ENCODE results near the gene LGR6. TPM values are rescaled to one million over a fixed set of nuclear protein-coding genes. Genes with fewer than 3 reads are reported as not detected.
"Not testable (repeated sequence)": the region's sequence is repeated elsewhere in the genome, so short reads cannot be mapped to it uniquely, and the experiment has no call there.

Gene LGR6
- polyA plus RNA-seq (2013), result 0.04 and 0.10 TPM in 2 replicates

- no peak within 1 kb of the TSS for H3K4me2 ChIP-seq (ENCODE audit: low read length)
- H2BK120ac ChIP-seq (ENCODE audit: insufficient read depth, low read length, poor library complexity), result no peak within 1 kb of the TSS
- H3K27ac ChIP-seq (ENCODE audit: low read depth, low read length), result no peak within 1 kb of the TSS
- H3K9me3 ChIP-seq (ENCODE audit: insufficient read depth, low read depth, low read length), result no peaks in the 10 kb centered on the region
- no CpG with 5 or more reads among the region's 61 CpGs for WGBS (ENCODE audit: extremely low coverage, insufficient coverage, insufficient read length)
- no peak within 1 kb of the TSS for H3K18ac ChIP-seq (ENCODE audit: low read length)
- no peak within 1 kb of the TSS for H3K14ac ChIP-seq (ENCODE audit: low read length)
- no peak within 1 kb of the TSS for H3K9ac ChIP-seq (ENCODE audit: low read length)
- H2BK5ac ChIP-seq (ENCODE audit: low read depth, low read length, poor library complexity), result no peak within 1 kb of the TSS
- H3K79me2 ChIP-seq (ENCODE audit: control insufficient read depth, insufficient read depth, low read length, poor library complexity), result no peaks in the 10 kb centered on the region
- no peaks in the 10 kb centered on the region for H3K4me1 ChIP-seq (ENCODE audit: control insufficient read depth in 1 of 2, insufficient read depth in 2 of 2, low read length in 2 of 2)
- no peaks in the 10 kb centered on the region for H3K36me3 ChIP-seq (ENCODE audit: control insufficient read depth in 1 of 2, insufficient read depth in 2 of 2, low read length in 2 of 2)
- no peak within 1 kb of the TSS for H4K8ac ChIP-seq (ENCODE audit: low read depth, low read length)
- H4K91ac ChIP-seq (ENCODE audit: low read depth, low read length), result no peak within 1 kb of the TSS
- H2AK5ac ChIP-seq (ENCODE audit: low read length), result no peak within 1 kb of the TSS
- H3K23ac ChIP-seq (ENCODE audit: low read length), result no peak within 1 kb of the TSS
- no peak within 1 kb of the TSS for H2BK12ac ChIP-seq (ENCODE audit: low read length)
- no peak within 1 kb of the TSS for H3K4me3 ChIP-seq (ENCODE audit: low read depth, low read length)
- H3K27me3 ChIP-seq (ENCODE audit: insufficient read depth, low read length), result peaks cover 24% of the 10 kb centered on the region
- no peak within 1 kb of the TSS for H4K12ac ChIP-seq (ENCODE audit: low read depth, low read length)
- H3K79me1 ChIP-seq (ENCODE audit: low read length), result no peaks in the 10 kb centered on the region
- no peak for DNase-seq
- no peak within 1 kb of the TSS for H3K4ac ChIP-seq (ENCODE audit: low read depth, low read length)
- no peak within 1 kb of the TSS for H2AFZ ChIP-seq (ENCODE audit: insufficient read depth, low read length, poor library complexity)
These were observed at the start of gene LGR6 for GRCh38 chr1:202193614-202194327. Gene LGR6 (plus strand): TSS chr1:202193799. CDS start chr1:202193990, 191 bp downstream.

GRCh38 chr1:202144402-202145067 is 49.1 kb upstream of the LGR6 start, which contains the start of gene ARL8A:
Gene ARL8A (minus strand): TSS chr1:202144737. CDS start chr1:202144572, 165 bp downstream.
- Histone ChIP-seq H3K18ac (ENCODE audit: low read length) (peak within 1 kb of the TSS; percentile 38), H3K4me1 (ENCODE audit: control insufficient read depth in 1 of 2, insufficient read depth in 2 of 2, low read length in 2 of 2) (peaks cover 8 to 17% of the 10 kb centered on the region in 2 experiments), H2AFZ (ENCODE audit: insufficient read depth, low read length, poor library complexity) (peak within 1 kb of the TSS; percentile 69), H3K14ac (ENCODE audit: low read length) (peak within 1 kb of the TSS; percentile 92), H2BK5ac (ENCODE audit: low read depth, low read length, poor library complexity) (no peak within 1 kb of the TSS), H3K27me3 (ENCODE audit: insufficient read depth, low read length) (no peaks in the 10 kb centered on the region), H4K12ac (ENCODE audit: low read depth, low read length) (peak within 1 kb of the TSS; percentile 63), H3K4me2 (ENCODE audit: low read length) (peak within 1 kb of the TSS; percentile 85), H3K27ac (ENCODE audit: low read depth, low read length) (no peak within 1 kb of the TSS), H2BK120ac (ENCODE audit: insufficient read depth, low read length, poor library complexity) (peak within 1 kb of the TSS; percentile 59), H4K8ac (ENCODE audit: low read depth, low read length) (peak within 1 kb of the TSS; percentile 86), H3K4ac (ENCODE audit: low read depth, low read length) (peak within 1 kb of the TSS; percentile 53), H2BK12ac (ENCODE audit: low read length) (no peak within 1 kb of the TSS), H3K79me1 (ENCODE audit: low read length) (peaks cover 16% of the 10 kb centered on the region), H3K9me3 (ENCODE audit: insufficient read depth, low read depth, low read length) (no peaks in the 10 kb centered on the region), H4K91ac (ENCODE audit: low read depth, low read length) (peak within 1 kb of the TSS; percentile 47), H3K23ac (ENCODE audit: low read length) (no peak within 1 kb of the TSS), H3K36me3 (ENCODE audit: control insufficient read depth in 1 of 2, insufficient read depth in 2 of 2, low read length in 2 of 2) (no peaks in the 10 kb centered on the region), H3K9ac (ENCODE audit: low read length) (peak within 1 kb of the TSS; percentile 94), H2AK5ac (ENCODE audit: low read length) (peak within 1 kb of the TSS; percentile 69), H3K4me3 (ENCODE audit: low read depth, low read length) (peak within 1 kb of the TSS; percentile 91), H3K79me2 (ENCODE audit: control insufficient read depth, insufficient read depth, low read length, poor library complexity) (peaks cover 13% of the 10 kb centered on the region)
- DNase-seq, result peak; percentile 36 to 58
- no CpG with 5 or more reads among the region's 82 CpGs for WGBS (ENCODE audit: extremely low coverage, insufficient coverage, insufficient read length)

GRCh38 chr1:202145068-202145743 is 48.4 kb upstream of the LGR6 start:
- no peak overlapping the region for H2BK12ac ChIP-seq (ENCODE audit: low read length)
- no peak overlapping the region for H3K23ac ChIP-seq (ENCODE audit: low read length)
- no peak overlapping the region for H3K9ac ChIP-seq (ENCODE audit: low read length)
- peak overlapping the region; percentile 38 for H2AFZ ChIP-seq (ENCODE audit: insufficient read depth, low read length, poor library complexity)
- peak overlapping the region; percentile 80 for H3K14ac ChIP-seq (ENCODE audit: low read length)
- H3K4me3 ChIP-seq (ENCODE audit: low read depth, low read length), result peak overlapping the region; percentile 91
- H3K9me3 ChIP-seq (ENCODE audit: insufficient read depth, low read depth, low read length), result no peaks in the 10 kb centered on the region
- no peak for DNase-seq
- no peak overlapping the region for H2AK5ac ChIP-seq (ENCODE audit: low read length)
- H4K91ac ChIP-seq (ENCODE audit: low read depth, low read length), result peak overlapping the region; percentile 47
- no peak overlapping the region for H2BK120ac ChIP-seq (ENCODE audit: insufficient read depth, low read length, poor library complexity)
- no peak overlapping the region for H2BK5ac ChIP-seq (ENCODE audit: low read depth, low read length, poor library complexity)
- H3K4me2 ChIP-seq (ENCODE audit: low read length), result peak overlapping the region; percentile 85
- no peaks in the 10 kb centered on the region for H3K27me3 ChIP-seq (ENCODE audit: insufficient read depth, low read length)
- H3K36me3 ChIP-seq (ENCODE audit: control insufficient read depth in 1 of 2, insufficient read depth in 2 of 2, low read length in 2 of 2), result no peaks in the 10 kb centered on the region
- H3K27ac ChIP-seq (ENCODE audit: low read depth, low read length), result no peak overlapping the region
- peaks cover 13% of the 10 kb centered on the region for H3K79me2 ChIP-seq (ENCODE audit: control insufficient read depth, insufficient read depth, low read length, poor library complexity)
- WGBS (ENCODE audit: extremely low coverage, insufficient coverage, insufficient read length), result no CpG with 5 or more reads among the region's 13 CpGs
- peaks cover 16% of the 10 kb centered on the region for H3K79me1 ChIP-seq (ENCODE audit: low read length)
- no peak overlapping the region for H3K4ac ChIP-seq (ENCODE audit: low read depth, low read length)
- H3K18ac ChIP-seq (ENCODE audit: low read length), result no peak overlapping the region
- H4K8ac ChIP-seq (ENCODE audit: low read depth, low read length), result peak overlapping the region; percentile 86
- H4K12ac ChIP-seq (ENCODE audit: low read depth, low read length), result peak overlapping the region; percentile 1
- H3K4me1 ChIP-seq (ENCODE audit: control insufficient read depth in 1 of 2, insufficient read depth in 2 of 2, low read length in 2 of 2), result peaks cover 8 to 17% of the 10 kb centered on the region in 2 experiments

GRCh38 chr1:202145744-202146140 is 47.9 kb upstream of the LGR6 start:
- H3K23ac ChIP-seq (ENCODE audit: low read length); H3K14ac ChIP-seq (ENCODE audit: low read length); H2BK120ac ChIP-seq (ENCODE audit: insufficient read depth, low read length, poor library complexity); H3K4ac ChIP-seq (ENCODE audit: low read depth, low read length); H3K9me3 ChIP-seq (ENCODE audit: insufficient read depth, low read depth, low read length); H3K27ac ChIP-seq (ENCODE audit: low read depth, low read length); H3K36me3 ChIP-seq (ENCODE audit: control insufficient read depth in 1 of 2, insufficient read depth in 2 of 2, low read length in 2 of 2); H4K8ac ChIP-seq (ENCODE audit: low read depth, low read length); H4K12ac ChIP-seq (ENCODE audit: low read depth, low read length); H3K18ac ChIP-seq (ENCODE audit: low read length); H2AK5ac ChIP-seq (ENCODE audit: low read length); DNase-seq; H3K4me3 ChIP-seq (ENCODE audit: low read depth, low read length); H4K91ac ChIP-seq (ENCODE audit: low read depth, low read length); H2AFZ ChIP-seq (ENCODE audit: insufficient read depth, low read length, poor library complexity); H3K27me3 ChIP-seq (ENCODE audit: insufficient read depth, low read length); H2BK5ac ChIP-seq (ENCODE audit: low read depth, low read length, poor library complexity); H3K4me2 ChIP-seq (ENCODE audit: low read length); H2BK12ac ChIP-seq (ENCODE audit: low read length); H3K9ac ChIP-seq (ENCODE audit: low read length): not testable (repeated sequence)
- H3K79me2 ChIP-seq (ENCODE audit: control insufficient read depth, insufficient read depth, low read length, poor library complexity), result peaks cover 13% of the 10 kb centered on the region
- WGBS (ENCODE audit: extremely low coverage, insufficient coverage, insufficient read length), result no CpG with 5 or more reads among the region's 8 CpGs
- H3K4me1 ChIP-seq (ENCODE audit: control insufficient read depth in 1 of 2, insufficient read depth in 2 of 2, low read length in 2 of 2), result peaks cover 8 to 17% of the 10 kb centered on the region in 2 experiments
- peaks cover 16% of the 10 kb centered on the region for H3K79me1 ChIP-seq (ENCODE audit: low read length)

Data from trophoblast cell (in vitro differentiated cells and primary cell).